Loucy (cell line): ENCODE data around the gene FXYD7.

ENCODE experiments used
- H2AFZ ChIP-seq: fragments of 200-600 bp; sonication (generic); 2 replicates; pipeline ENCODE4 v1.6.0; 2016; ENCODE audit warnings: antibody characterized with exemption, mild to moderate bottlenecking, low read length, moderate library complexity
- H3F3A ChIP-seq: fragments of 200-600 bp; 2 replicates; pipeline ENCODE4 v1.6.0; 2016; ENCODE audit warnings: antibody characterized with exemption, low read depth, mild to moderate bottlenecking
- H3K27me3 ChIP-seq: fragments of 200-600 bp; sonication (generic); 2 replicates; pipeline ENCODE4 v1.6.1; 2014; ENCODE audit warnings: low read length, mild to moderate bottlenecking; ENCODE audit not compliant: insufficient read depth, poor library complexity, severe bottlenecking
- H3K36me3 ChIP-seq: fragments of 200-600 bp; sonication (generic); 2 replicates; pipeline ENCODE4 v1.6.1; 2016; ENCODE audit warnings: low read length; ENCODE audit not compliant: insufficient read depth
- H3K4me1 ChIP-seq: fragments of 200-600 bp; sonication (generic); 2 replicates; pipeline ENCODE4 v1.5.1; 2014; ENCODE audit warnings: low read length, mild to moderate bottlenecking; ENCODE audit not compliant: insufficient read depth, poor library complexity, severe bottlenecking
- H3K4me2 ChIP-seq: fragments of 200-600 bp; sonication (generic); 2 replicates; pipeline ENCODE4 v1.6.0; 2014; ENCODE audit warnings: antibody characterized with exemption, low read length, low read depth, mild to moderate bottlenecking; ENCODE audit not compliant: poor library complexity, severe bottlenecking
- H3K4me3 ChIP-seq: fragments of 200-600 bp; sonication (generic); 2 replicates; pipeline ENCODE4 v1.5.1; 2014; ENCODE audit warnings: low read length, mild to moderate bottlenecking, mixed read lengths; ENCODE audit not compliant: poor library complexity, severe bottlenecking
- H3K79me2 ChIP-seq: fragments of 200-600 bp; sonication (generic); 2 replicates; pipeline ENCODE4 v1.6.1; 2014; ENCODE audit warnings: low read length; ENCODE audit not compliant: insufficient read depth
- H3K9ac ChIP-seq: fragments of 200-600 bp; sonication (generic); 2 replicates; pipeline ENCODE4 v1.6.0; 2014; ENCODE audit warnings: mild to moderate bottlenecking, low read depth, low read length, moderate library complexity; ENCODE audit not compliant: poor library complexity, severe bottlenecking
- H3K9me2 ChIP-seq: fragments of 200-600 bp; sonication (generic); replicated peaks from 2 replicates; pipeline ENCODE4 v1.6.1; 2016; ENCODE audit warnings: low read depth, low read length, mixed read lengths
- H3K9me3 ChIP-seq: fragments of 200-600 bp; sonication (generic); 2 replicates; pipeline ENCODE4 v1.6.1; 2014; ENCODE audit warnings: mild to moderate bottlenecking, antibody characterized with exemption, low read length, low read depth; ENCODE audit not compliant: insufficient read depth
- H4K20me1 ChIP-seq: fragments of 200-600 bp; sonication (generic); 2 replicates; pipeline ENCODE4 v1.6.0; 2014; ENCODE audit warnings: antibody characterized with exemption, low read length, mild to moderate bottlenecking; ENCODE audit not compliant: insufficient read depth, poor library complexity, severe bottlenecking
- EZH2phosphoT487 ChIP-seq: fragments of 200-600 bp; IDR thresholded peaks from 2 replicates; pipeline ENCODE4 v1.6.1; 2018; ENCODE audit warnings: antibody characterized with exemption, mild to moderate bottlenecking, moderate library complexity, borderline replicate concordance
- TF ChIP-seq, protein P1 (sequence below): fragments of 200-600 bp; sonication (generic); conservative IDR thresholded peaks from 2 replicates; pipeline ENCODE4 v1.5.1; 2014; ENCODE audit warnings: mild to moderate bottlenecking, antibody characterized with exemption, low read length

The FXYD7 gene

DNA sequence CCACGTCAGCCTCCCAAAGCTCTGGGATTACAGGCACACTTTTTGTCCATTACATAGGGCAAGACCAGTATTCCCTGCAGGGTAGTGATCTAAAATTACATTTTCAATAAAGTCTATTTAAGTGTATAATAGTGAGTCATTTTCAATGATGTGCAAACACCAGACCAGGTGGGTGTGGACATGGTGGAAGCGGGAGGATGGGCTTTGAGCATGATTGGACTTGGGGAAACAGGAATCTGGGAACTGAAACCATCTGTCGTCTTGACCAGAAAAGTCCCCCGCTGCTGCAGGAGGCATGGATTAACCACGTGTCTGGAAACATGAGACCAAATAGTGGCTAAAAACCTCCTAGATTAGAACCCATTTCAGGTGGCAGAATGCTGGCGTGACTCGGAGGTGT lies 22.6 kb upstream of the FXYD7 start:
- H3K27me3 ChIP-seq = no peaks in the 10 kb centered on the region
- H3K4me3 ChIP-seq = no peak overlapping the region
- TF ChIP-seq EZH2phosphoT487 = no peak
- TF ChIP-seq, protein P1, sequence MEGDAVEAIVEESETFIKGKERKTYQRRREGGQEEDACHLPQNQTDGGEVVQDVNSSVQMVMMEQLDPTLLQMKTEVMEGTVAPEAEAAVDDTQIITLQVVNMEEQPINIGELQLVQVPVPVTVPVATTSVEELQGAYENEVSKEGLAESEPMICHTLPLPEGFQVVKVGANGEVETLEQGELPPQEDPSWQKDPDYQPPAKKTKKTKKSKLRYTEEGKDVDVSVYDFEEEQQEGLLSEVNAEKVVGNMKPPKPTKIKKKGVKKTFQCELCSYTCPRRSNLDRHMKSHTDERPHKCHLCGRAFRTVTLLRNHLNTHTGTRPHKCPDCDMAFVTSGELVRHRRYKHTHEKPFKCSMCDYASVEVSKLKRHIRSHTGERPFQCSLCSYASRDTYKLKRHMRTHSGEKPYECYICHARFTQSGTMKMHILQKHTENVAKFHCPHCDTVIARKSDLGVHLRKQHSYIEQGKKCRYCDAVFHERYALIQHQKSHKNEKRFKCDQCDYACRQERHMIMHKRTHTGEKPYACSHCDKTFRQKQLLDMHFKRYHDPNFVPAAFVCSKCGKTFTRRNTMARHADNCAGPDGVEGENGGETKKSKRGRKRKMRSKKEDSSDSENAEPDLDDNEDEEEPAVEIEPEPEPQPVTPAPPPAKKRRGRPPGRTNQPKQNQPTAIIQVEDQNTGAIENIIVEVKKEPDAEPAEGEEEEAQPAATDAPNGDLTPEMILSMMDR = no peak
- H4K20me1 ChIP-seq = no peaks in the 10 kb centered on the region
- no peak overlapping the region for H3K9ac ChIP-seq
- H3K79me2 ChIP-seq = no peaks in the 10 kb centered on the region
- no peaks in the 10 kb centered on the region for H3K36me3 ChIP-seq
- H3F3A ChIP-seq = no peaks in the 10 kb centered on the region
- no peak overlapping the region for H2AFZ ChIP-seq
- H3K9me3 ChIP-seq = no peaks in the 10 kb centered on the region
- no peaks in the 10 kb centered on the region for H3K4me1 ChIP-seq
- H3K9me2 ChIP-seq = no peaks in the 10 kb centered on the region
- no peak overlapping the region for H3K4me2 ChIP-seq

DNA sequence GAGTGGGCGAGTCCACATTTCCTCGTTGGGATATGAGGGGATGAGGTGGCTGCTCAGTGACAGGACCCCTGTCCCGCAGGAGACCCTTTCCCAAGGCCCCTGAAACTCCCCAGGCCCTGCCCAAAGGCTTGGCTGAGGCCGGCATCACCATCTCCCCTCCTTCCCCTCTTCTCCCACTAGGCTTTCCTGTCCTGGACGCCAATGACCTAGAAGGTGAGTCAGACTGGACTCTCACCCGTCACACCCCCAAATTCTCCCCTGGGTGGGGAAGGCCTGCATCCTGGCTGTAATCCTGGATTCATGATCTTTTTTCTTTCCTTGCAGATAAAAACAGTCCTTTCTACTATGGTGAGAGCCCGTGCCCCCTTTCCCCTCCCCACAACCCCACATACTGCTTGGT lies 22.2 kb upstream of the FXYD7 start:
- no peaks in the 10 kb centered on the region for H3K9me3 ChIP-seq
- H3K4me2 ChIP-seq = no peak overlapping the region
- H3K9me2 ChIP-seq = no peaks in the 10 kb centered on the region
- H3K4me3 ChIP-seq = no peak overlapping the region
- no peaks in the 10 kb centered on the region for H3F3A ChIP-seq
- H3K27me3 ChIP-seq = no peaks in the 10 kb centered on the region
- H2AFZ ChIP-seq = no peak overlapping the region
- no peaks in the 10 kb centered on the region for H3K36me3 ChIP-seq
- no peak overlapping the region for H3K9ac ChIP-seq
- no peaks in the 10 kb centered on the region for H3K79me2 ChIP-seq
- TF ChIP-seq, protein P1 = no peak
- TF ChIP-seq EZH2phosphoT487 = no peak
- no peaks in the 10 kb centered on the region for H3K4me1 ChIP-seq
- H4K20me1 ChIP-seq = no peaks in the 10 kb centered on the region

DNA sequence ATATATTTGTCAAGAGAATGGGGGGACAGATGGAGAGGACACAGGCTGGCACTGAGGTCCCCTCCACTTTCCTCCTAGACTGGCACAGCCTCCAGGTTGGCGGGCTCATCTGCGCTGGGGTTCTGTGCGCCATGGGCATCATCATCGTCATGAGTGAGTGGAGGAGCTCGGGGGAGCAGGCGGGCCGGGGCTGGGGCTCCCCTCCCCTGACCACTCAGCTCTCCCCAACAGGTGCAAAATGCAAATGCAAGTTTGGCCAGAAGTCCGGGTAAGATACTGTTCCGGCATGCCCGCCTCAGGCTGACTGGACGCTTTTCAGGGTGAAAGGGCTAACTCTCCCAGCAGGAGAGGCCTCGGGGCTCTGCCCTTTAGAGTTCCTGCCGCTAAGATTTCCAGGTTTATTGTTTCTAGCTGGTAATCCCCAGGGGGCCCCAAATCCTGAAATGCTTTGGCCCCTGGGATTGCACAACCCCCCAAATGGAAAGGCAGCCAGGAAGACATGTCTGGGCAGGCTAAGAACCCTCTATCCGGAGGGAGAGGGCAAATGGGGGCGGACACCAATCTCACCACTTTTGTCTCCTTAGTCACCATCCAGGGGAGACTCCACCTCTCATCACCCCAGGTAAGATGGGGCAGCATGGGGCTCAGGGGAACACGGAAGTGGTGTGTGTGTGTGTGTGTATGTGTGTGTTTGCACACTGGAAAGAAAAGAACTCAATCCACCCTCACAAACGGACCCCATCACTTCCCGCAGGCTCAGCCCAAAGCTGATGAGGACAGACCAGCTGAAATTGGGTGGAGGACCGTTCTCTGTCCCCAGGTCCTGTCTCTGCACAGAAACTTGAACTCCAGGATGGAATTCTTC lies 20.1 kb upstream of the FXYD7 start:
- Histone ChIP-seq H4K20me1 (no peaks in the 10 kb centered on the region), H3K9me2 (no peaks in the 10 kb centered on the region), H3K79me2 (no peaks in the 10 kb centered on the region), H2AFZ (no peak overlapping the region), H3K36me3 (no peaks in the 10 kb centered on the region), H3K4me1 (no peaks in the 10 kb centered on the region), H3F3A (no peaks in the 10 kb centered on the region), H3K4me3 (no peak overlapping the region), H3K9ac (no peak overlapping the region), H3K9me3 (no peaks in the 10 kb centered on the region), H3K27me3 (no peaks in the 10 kb centered on the region), H3K4me2 (no peak overlapping the region)
- TF ChIP-seq, protein P1 = no peak
- TF ChIP-seq EZH2phosphoT487 = no peak
